Stimulated activated CD4-positive, alpha-beta T cell treated with anti-CD3 and anti-CD28 coated beads, Interleukin-1b, Interleukin-23, amount 100 ng/mL, for 4 hours (primary cell): ENCODE data around the gene VIPR2.

Experiments
- DNase-seq, 2 donors: peaks; one replicate each; pipeline ENCODE4 v3.0.0-alpha.2; 2020; ENCODE audit warnings: low read depth in 2 of 2

VIPR2 gene

DNA sequence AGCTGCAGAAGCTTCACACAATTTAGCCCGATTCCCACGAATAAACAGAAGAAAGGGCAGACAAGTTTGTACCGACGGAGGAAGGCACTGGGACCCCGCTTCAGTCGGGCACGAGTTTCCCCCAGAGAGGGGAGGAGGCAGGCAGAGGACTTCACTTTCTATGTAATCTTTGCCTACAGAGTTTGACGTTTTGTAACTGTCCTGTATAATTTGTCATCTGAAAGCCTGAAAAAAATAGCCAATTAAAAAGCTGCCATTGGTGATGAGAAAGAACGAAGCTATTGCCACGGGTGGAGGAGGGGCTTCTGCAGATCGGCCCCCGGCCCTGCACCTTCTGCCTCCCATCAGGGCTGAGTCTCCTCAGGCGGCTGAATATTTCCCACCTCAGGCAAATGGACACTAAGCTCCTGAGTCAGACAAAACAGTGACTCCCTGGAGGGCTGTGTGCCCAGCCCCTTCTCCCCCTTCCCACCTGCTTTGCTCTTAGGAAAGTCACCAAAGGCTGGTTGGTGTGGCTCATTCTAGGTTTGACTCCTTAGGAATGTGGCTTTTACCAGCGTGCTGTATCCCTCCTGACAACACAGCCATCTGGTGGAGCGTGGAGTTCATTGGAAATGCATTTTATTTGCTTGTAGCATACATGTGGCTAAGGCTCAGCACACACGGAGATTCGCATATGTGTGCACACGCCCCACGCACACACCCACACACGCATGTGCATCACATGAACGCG, 117.4 kb downstream of the VIPR2 start:
- no peak for DNase-seq

DNA sequence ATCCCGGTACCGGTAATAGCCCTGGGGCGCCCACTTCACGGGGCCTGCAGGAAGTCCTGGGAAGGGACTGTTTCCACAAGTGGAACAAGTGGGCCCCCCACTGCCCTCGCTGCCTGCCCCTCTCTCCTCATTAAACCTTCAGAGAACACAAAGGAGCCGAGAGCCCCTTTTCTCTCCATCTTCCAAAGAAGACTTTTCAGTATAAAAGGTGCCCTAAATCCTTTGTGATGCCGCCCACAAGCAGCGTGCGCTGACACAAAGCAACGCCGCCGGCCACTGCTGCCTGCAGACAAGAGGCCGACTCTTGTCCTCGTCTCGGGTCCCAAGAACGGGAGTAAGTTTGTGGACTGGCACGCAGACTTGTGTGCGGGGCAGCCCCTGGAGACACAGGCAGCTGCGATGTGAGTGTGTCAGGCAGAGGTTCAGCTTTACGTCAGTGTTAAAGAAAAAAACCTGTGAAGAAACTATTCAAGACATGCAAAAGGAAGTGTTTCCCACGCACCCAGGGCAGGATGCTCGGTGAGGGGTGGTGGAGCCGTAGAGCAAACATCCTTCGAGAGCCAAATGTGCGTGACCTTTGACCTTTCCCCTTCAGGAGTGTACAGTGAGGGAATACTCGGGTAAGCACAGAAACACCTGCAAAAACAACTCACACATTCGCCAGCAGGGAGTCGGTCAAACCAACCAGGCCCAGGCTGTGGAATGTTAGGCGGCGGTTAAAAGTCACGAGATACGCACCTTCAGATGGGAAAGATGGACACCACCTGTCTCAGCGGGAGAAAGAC, 118.2 kb downstream of the VIPR2 start:
- DNase-seq, result no peak

DNA sequence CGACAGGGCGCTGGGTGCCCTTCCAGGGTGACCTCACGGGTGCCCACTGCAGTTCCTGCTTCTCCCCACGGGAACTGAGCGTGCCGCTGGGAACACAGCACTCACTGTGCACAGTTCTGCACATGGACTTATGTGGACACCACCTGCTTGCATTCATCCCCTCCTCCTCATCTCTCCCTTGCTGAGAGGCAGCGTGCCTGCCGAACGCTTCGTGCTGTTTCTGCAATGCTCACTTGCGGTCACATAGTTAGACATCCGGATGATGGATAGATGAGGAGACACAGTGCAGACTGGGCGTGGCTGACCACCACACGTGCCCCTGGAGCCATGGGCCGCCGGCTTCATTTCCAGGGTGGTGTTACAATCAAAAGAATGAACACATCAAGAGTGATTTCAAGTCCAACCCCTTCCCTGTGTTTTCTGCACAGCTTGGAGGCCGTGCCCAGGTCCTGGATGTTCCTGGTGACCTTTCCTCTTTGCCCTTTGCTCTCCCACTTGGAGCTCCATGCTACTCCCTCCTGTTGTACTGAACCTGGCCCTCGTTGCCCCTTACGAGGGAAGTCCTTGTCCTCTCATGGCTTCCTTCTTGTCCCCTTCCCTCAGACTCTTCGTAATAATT, 119.4 kb downstream of the VIPR2 start:
- no peak for DNase-seq

DNA sequence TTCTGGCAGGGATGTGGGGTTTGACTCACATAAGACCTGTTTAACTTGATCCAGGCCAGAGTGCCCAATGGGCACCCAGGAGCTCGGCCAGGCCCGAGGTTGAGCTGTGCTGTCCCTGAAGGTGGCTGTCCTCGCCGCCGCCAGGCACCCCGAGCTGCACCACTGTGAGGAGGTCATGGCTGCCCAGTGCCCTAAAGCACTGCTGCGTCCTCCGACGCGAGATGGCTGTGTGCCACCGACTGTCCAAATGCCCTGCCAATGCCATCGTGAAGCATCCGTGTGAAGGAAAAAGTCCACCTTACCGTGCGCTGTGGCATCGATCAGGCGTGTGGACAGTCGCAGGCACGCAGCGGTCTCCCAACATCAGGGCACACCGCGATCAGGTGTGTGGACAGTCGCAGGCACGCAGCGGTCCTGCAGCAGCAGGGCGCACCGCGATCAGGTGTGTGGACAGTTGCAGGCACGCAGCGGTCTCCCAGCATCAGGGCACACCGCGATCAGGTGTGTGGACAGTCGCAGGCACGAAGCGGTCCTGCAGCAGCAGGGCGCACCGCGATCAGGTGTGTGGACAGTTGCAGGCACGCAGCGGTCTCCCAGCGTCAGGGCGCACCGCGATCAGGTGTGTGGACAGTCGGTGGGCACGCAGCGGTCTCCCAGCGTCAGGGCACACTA, 120.3 kb downstream of the VIPR2 start:
- DNase-seq, result no peak

DNA sequence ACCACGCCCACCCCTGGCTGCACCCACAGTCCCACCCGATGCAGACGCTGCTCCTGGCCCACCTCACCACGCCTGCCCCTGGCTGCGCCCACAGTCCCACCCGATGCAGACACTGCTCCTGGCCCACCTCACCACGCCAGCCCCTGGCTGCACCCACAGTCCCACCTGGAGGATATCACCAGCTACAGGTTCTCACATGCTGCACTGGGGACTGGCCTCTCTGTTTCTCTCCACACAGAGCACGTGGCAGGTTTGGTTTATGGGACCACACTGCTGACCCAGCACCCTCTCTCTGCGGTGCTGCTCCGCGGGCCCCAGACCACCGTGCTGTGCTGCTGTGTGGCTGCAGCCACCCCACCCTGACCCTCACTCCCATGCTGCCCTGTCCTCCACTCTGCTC, 120.9 kb downstream of the VIPR2 start:
- DNase-seq, result no peak

DNA sequence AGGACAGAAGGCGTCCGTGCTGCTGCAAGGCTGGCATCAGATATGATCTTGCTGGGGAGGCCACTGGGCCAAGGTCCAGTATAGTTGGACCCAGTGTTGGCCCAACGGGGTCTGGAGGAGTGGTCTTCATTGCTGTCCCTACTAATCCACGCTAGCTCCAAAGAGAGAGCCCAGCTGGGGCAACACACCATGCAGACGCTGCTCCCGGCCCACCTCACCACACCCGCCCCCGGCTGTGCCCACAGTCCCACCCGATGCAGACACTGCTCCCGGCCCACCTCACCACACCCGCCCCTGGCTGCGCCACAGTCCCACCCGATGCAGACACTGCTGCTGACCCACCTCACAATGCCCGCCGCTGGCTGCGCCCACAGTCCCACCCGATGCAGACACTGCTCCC, 121.5 kb downstream of the VIPR2 start:
- no peak for DNase-seq

DNA sequence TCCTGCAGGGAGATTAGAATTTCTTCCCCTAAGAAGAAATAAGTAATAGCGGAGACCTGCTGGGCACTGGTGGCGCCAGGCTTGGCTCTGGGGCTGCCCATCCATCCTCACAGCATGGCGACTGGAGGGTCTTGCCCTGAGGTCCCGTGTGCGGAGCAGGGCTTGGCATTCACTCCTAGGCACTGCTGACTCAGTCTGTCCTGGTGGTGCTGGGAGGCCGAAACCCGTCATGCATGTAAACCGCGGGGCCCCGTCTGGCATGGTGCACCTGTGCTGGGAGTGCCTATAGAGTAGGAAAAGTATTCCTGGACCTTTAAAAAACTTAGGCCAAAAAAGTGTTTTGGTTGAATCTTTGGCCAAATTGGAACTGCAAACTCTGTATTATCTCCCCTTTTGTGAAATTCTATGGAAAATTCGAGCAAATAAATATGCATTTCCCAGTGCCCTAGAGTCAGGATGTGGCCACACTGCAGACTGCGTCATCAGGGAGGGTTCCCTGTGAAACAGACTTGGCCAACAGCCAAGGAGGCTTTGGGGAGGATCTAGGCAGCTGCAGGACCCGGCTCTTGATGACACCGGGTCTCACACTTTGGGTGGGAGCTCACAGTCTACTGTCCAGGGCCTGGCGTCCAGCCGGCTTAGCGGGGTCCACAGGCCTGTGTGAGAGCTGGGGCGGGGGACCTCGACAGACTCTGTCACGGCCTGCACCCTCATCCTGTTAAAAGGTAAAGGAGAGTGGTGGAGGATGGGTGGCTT, 122.3 kb downstream of the VIPR2 start:
- DNase-seq, result no peak

DNA sequence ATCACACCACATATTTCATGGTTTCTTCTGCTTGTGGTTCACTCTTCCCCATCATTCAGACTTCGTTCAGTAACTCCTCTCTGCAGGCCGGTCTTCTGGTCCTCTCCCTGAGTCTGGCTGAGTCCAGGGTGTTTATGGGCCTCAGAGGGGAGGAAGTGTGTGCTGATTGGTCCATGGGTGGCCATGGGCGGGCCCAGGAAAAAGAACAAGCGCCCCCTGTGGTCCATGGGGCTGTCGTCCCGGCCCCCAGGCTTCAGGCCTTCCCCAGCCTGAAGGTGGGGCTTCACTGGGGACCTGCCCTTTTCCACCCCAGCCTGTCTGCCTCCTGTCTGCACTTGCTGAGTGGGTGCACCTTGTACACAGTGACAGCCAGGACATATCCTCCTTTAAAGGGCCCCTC, 123.7 kb downstream of the VIPR2 start:
- no peak for DNase-seq

DNA sequence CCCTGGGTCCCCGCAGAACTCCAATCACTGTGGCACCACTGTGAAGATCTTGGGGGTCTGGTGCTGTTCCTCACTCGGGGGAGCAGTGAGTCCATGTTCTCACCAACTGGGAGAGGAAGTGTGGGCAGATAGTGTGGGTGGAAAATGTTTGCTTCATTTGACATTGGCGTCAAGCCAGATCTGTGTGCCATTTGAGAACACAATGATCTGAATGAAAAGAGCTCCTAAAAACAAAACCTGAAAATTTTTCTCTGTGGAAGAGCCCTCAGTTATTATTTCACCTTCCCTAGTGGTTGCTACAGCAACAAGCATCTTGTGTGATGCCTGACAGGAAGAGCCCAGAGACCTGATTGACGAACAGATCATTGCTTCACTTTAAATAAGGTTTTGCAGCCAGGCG, 125.6 kb downstream of the VIPR2 start:
- no peak for DNase-seq

DNA sequence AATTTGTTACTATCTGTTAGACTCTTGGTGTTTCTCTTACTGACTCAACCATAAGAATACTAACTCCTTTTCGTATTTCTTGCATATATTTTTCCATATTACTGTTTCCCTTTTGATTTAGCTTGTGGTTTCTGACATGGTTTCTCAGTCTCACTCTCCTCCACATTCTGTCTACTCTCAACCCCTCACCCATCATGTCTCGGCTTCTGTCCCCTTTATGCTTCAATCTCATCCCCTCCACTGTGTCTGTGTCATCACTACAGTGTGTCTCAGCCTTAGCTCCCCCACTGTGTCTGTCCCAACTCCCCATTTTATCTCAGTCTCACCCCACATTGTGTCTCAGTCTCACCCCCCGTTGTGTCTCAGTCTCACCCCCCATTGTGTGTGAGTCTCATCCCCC, 126.9 kb downstream of the VIPR2 start:
- no peak for DNase-seq

DNA sequence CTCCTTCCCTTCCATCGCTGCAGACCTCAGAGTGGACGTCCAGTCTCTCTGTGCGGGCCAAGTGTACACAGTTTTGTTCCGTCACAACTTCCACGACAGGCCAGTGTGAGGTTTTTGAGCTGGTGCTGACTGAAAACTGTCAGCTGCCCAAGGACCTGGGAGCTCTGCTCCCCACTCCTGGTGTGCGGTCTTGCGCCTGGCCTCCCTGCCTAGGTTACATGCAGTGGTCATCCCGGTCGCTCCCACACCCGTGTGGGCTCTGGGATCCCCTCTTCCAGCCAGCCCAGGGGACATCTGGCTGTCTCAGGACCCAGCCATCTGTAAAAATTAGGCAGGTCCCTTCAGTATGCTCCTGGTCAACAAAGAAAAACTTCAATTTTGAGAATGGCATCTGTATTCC, 127.5 kb downstream of the VIPR2 start:
- no peak for DNase-seq

DNA sequence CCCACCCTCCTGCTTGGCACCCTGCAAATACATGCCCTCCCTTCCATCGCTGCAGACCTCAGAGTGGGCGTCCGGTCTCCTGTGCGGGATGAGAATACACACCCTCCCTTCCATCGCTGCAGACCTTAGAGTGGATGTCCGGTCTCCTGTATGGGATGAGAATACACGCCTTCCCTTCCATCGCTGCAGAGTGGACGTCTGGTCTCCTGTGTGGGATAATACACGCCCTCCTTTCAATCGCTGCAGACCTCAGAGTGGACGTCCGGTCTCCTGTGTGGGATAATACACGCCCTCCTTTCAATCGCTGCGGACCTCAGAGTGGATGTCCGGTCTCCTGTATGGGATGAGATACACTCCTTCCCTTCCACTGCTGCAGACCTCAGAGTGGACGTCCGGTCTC, 128.1 kb downstream of the VIPR2 start:
- no peak for DNase-seq

DNA sequence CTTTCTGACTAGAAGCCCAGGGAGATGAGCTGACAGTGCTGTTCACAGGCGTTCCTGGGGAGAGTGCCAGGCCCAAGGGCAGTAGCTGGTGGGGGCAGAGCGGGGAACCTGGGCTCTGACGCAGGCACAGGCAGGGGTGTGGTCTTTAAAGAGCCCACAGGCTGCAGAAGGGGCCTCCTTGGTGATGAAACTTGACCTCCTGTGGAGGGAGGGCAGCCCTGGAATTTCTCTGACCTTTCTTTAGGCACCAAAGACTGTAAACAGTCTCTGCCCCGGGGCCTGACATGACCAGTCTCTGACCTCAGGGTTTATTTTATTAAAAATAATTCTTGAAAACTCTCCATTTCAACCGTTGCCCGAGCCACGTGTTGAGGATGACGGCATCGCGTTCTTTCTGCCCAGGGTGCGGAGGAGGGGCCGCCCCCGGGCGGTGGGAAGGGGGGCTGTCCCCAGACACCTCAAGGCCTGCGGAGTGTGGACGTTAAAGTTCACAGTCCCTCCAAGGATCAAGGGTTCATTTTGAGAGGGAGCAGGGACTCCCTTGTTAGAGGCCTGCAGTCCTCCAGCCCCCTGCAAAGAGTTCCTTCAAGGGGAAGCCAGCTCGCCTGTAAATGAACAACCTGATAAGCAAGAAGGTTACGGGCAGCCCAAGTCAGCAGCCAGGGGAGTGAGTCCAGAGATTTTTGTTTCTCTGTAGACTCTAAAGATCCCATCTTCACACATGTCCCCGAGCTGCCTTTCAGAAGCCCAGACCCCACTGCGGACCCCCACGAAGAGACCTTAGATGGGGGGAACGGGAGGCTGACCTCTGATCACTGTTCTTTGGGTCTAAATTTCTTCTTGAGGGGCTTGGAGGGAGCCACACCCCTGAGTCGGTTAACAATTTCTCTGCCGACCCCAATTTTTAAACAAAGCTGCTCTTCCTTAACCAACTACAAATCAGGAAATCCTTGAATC, 128.9 kb downstream of the VIPR2 start:
- no peak for DNase-seq

DNA sequence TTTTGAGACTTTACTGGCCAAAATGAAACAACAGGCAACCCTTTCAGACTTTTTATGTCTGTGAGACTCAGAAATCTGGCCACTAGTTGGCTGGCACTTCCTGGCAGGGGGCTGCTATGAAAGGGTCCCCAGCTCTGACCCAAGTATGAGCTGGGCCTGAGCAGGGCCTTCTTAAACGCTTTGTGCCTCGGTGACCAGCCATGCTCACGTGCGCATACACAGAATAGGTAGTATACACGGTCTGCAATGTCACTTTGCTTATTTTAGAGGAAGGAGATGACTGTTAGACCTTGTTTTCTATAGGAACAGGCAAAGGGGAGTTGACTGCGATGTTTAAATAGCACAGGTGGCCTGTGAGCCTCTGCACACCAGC, 129.6 kb downstream of the VIPR2 start:
- DNase-seq, result no peak

DNA sequence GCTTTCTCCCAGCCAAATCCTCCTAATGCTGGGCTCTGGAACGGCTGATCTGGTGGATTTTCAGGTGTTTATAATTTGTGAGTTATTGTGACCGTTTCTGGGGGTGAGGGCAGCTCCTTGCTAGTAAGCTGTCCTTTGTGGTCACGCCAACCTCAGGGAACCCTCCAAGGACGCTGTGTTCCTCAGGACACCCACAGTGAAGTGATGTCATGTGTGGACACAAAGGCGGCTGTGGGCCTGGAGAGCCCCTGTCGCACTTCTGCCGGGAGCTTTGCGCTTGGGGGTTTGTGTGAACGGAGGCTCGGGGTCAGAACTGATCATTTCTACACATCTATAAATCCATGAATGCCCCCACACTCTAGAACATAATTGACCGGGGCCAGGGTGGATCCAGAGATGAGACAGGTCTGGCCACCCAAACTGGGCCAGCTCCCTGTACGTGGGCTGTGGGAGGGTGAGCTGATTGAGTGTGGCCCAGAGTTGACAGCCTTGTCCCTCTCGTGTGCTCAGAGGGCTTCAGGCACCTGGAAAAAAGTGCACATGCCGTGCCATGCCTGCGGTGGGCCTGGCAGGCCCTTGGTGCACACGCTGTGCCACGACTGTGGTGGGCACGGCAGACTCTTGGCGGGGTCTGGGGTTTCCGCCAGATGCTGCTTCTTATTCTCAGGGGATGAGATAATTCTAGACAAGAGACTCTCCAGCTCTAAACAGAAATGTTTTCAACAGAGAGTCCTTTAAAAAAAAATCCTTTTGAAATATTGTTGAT, 130.2 kb downstream of the VIPR2 start:
- no peak for DNase-seq

DNA sequence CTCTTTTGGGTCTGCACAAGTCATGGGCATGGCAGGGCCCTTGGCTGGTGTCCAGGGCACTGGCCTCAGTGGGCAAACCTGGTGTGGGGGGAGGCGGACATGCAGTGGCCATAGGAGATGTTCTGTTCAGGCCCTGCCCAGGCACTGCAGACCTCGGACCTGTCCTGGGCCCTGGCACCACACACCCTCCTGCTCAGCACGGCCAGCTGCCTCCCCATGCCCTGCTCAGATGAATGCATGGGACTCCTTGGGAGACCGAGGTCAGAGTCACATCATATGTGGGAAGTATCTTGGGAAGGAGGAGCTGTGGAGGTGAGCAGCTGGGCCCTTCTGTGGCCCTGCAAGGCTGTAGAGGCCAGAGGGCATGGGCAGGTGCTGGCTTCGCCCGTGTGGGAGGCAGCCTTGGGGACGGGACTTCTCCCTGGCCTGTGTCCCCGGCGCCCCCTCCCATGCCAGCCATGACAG, 130.8 kb downstream of the VIPR2 start:
- DNase-seq, result no peak

DNA sequence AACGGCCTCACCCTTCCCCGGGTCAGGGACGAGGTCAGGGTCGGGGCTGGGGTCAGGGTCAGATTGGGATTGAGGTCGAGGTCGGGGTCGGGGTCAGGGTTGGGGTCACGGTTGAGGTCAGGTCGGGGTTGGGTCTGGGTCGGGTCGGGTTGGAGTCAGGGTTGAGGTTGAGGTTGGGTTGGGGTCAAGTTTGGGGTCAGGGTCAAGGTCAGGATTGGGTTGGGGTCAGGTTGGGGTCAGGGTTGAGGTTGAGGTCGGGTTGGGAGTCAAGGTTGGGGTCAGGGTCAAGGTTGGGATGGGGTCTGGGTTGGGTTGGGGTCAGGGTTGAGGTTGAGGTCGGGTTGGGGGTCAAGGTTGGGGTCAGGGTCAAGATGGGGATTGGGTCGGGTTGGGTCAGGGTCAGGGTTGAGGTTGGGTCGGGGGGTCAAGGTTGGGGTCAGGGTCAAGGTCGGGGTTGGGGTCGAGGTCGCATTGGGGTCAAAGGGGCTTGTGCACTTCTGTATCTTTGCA, 131.4 kb downstream of the VIPR2 start:
- no peak for DNase-seq

DNA sequence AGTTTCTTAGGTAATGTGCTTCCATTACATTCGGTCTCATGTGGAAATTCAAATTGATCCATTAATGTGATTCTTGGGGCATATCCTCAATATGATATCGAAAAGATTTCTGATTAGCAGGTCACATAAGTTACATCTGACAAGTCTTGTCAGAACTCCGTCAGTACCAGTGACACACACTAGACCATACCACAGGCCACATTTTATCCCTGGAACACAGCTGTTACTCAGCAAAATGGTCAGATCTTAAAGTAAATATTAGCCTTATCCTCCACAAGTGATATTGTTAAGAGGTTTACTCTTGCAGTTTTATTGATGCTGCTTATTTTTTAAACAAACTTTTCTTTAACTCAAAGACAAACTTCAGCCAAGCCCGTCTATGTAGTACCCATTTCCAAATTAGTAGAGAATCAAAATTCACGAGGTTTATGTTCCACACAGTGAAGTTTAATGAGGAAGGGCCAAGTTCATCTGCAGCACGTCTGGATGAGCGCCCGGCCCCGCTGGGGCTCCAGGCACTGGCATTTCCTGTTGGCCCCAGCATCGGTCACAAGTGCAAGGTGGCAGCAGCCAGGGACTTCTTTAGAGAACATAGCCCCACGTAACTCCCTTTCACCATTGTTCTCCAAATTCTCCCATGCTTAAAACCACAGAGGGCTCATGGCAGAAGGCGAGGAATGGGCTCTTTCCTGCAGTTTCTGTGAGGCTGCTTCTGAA, 132.2 kb downstream of the VIPR2 start:
- no peak for DNase-seq

DNA sequence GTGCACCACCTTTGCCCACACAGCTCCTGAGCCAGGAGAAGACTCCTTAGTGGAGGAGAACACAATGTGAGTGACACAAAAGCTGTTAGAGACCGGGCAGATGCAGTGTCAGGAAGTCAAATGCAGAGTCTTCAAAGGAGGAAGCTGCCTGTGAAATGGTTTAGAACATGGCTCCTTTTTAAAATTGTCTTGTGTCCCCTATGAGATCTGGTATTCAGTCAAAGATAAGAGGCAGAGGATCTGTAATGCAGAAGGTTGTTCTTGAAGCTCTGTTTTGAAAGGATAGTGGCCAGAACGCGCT, 133.0 kb downstream of the VIPR2 start:
- DNase-seq, result no peak
